NCI-H774 (cell line): ENCODE results near the gene MOSPD2.

Source experiments
- DNase-seq: peaks from one replicate; lab custom pipeline; 2025; lab: John Stamatoyannopoulos, UW

Gene MOSPD2

GRCh38 chrX:14915596-14915995 lies 42.4 kb downstream of the MOSPD2 start:
- no peak for DNase-seq

- DNase-seq, result no peak
These were observed 42.9 kb downstream of the MOSPD2 start for GRCh38 chrX:14916017-14916674.

- DNase-seq, result no peak
These were observed 46.2 kb downstream of the MOSPD2 start for GRCh38 chrX:14919407-14919806.

GRCh38 chrX:14920196-14920595 lies 47.0 kb downstream of the MOSPD2 start:
- DNase-seq, result no peak

- no peak for DNase-seq
These were observed 49.2 kb downstream of the MOSPD2 start for GRCh38 chrX:14922437-14922836.

GRCh38 chrX:14923761-14924160 lies 50.5 kb downstream of the MOSPD2 start:
- no peak for DNase-seq

- DNase-seq, result no peak
These were observed 53.2 kb downstream of the MOSPD2 start for GRCh38 chrX:14926471-14926870.

DNA sequence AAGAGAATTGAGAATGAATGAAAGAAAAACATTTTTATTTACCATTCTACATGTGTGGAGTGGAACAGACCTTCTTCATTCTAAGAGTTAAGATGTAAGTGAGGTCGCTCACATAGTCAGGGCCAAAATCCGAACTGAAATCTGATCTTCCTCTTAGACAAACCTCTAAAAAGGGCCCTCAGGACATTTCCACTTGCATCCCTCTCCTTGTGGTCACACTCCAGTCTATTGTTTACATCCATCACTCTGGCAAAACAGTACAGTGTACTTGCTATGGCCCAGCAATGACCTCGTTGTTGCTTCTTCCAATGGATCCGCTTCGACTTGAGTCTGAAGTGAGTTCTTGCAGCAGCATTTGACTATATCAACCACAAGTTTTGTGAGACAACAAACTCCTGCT lies 54.2 kb downstream of the MOSPD2 start:
- no peak for DNase-seq

DNA sequence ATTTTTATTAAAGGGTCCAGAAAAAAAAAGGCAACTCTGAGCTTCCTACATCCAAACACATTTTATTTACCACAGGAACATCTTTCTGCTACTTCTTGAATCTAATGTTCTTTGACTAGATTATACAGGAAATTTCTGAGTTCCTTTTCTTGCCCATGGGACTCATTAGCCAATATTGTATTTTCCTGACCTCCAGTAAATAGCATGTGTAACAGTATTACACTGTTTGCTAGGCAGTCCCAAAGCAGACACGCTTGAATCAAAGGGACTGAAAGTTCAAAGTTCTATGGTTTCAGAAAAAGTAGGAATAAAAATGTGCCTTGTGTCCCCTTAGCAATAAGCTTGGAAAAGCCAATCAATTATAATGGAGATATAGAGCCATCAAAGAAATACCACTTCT lies 57.4 kb downstream of the MOSPD2 start:
- DNase-seq, result no peak

DNA sequence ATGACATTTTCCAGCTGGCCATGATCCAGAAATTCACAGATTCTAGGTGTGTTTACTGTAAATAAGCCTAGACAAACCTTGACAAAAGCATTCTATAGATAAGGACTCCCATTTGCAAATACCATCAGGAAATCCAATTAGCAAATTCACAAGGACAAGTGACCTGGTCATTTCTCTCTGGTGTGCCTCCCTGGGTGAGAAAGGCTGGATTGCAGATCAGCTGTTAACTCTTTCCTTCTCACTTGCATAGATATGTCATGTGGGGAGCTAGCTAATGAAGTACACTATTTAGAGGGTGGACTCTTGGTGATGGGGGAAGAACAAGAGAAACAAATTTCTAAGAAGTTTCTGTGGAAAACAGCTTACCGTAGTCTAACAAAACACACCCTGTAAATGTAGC lies 58.9 kb downstream of the MOSPD2 start:
- DNase-seq, result no peak

DNA sequence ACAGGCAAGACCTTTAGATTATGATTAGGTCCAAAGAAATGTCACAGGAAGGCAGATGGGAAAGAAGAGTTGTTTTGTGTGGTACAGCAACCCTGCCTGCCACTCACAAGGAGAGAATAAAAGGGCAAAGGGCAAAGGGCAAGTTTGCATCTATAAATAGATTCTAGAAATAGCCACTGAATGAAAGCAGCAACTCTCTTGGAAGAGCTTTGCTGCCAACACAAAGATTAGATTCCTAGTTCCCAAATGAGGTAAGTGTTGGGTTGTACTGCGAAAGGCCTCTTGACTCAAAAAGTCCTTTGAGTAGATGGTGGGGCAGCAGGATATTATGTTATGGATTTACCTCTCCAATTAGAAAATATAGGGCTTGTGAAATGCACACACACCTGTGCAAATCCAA lies 61.2 kb downstream of the MOSPD2 start:
- no peak for DNase-seq

DNA sequence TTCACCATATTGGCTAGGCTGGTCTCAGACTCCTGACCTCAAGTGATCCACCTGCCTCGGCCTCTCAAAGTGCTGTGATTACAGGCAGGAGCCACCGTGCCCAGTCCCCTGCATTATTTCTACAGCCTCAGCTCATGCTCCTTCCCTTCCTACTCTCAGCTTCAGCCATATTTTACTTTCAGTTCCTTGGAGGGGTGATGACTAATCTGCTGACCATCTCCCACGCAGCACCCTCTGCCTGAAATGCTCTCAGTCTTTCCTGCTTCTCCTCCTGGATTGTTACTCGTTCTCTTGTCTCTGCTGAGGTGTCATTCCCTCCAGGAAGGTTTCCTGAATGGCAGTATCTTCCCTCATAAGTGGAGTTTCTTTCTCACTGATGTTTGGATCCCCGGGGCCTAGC lies 63.3 kb downstream of the MOSPD2 start:
- DNase-seq, result no peak

GRCh38 chrX:14939644-14940043 lies 66.4 kb downstream of the MOSPD2 start:
- DNase-seq, result no peak

- DNase-seq, result no peak
These were observed 68.1 kb downstream of the MOSPD2 start for GRCh38 chrX:14941301-14941700.

DNA sequence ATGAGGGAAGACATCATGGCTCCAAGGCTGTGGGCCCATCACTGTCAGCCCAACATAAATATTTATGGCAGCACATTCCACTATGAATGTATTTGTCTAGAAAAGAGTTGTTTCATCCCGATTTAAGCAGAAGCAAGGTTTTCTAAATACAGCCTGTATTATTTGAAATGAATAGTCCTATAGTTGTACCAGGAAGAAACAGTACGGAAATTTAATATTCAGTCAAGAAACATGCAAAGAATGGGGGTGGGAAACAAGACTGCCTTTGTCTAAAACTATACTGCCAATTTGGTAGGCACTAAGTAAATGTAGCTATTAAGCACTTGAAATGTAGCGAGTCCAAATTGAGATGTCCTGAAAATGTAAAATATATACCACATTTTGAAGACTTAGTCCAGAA lies 69.1 kb downstream of the MOSPD2 start:
- no peak for DNase-seq

- DNase-seq, result no peak
These were observed 70.7 kb downstream of the MOSPD2 start for GRCh38 chrX:14943962-14944361.

DNA sequence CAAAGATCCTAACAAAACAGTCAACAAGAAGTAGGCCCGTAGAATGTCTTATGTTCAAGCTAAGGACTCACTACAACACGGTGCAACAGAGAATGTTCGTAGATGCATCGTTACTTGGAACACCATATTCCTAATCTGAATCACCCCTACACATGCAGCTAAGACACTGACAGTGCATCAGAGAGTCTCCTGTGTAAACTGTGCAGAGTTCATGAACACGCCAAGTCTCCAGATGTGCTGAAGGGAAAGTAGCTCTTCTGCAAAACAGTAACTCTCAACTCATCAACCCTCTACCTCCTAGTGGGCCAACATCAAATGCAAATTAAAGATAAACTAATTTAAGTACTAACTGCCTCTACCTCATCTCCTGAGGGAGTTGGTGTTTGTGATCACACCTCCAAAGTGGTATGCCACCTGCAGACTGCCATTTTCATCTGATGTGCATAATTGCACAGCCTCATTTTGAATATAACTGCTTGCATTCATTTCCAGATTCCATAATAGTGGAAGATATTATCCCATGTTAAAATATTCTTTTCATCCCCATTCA lies 73.5 kb downstream of the MOSPD2 start:
- no peak for DNase-seq

DNA sequence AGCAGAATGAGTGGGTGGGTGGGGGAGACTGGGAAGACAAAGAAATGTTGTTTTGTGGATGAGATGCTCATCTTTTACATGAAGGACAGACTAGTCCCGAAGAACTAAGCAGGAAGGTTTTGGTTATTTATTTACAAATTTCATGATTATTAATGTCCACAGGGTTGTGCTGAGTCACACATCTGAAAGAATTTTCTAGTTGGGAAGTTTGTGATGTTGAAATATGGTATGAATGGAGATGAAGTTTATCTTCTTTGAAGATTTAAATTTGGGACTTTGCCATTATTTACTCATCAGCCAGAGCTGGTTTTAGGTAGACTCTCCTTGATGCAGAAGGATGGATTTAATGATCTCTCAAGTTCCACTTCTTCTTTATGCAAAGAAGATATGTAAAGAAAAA lies 75.5 kb downstream of the MOSPD2 start:
- DNase-seq, result no peak

DNA sequence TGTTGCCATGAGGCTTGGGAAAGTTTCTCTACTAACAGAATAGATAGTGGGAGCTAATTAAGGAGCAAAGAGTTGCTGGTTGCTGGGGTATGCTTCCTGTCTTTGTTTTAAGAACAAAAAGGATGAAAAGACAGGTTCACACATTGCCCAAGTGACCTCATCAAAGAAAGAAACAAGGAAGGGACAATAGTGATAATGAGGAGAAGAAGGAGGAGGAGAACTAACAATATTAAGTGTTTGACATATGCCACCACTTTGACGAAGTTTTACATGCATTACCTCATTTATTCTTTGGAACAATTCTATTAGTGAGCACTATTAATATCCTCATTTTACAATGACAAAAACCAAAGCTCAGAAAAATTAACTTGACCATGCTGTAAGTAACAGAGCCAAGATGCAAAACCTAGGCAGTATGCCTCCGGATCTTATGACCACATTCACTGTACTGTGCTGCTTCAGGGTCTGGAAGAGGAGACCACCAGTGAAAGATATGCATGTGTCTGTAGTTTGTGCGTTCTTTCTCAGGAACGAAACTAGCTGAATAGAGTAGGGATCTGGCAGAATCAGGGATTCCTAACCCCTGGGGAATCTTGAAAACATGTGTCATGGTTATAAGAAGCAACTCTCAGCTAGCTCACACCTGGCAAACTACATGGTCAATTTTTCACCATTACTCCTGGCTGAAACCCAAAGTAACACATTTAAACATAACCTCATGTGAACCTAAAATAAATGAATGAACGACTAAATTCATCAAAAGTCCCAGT lies 83.8 kb downstream of the MOSPD2 start:
- DNase-seq, result no peak

GRCh38 chrX:14963447-14964236 lies 90.4 kb downstream of the MOSPD2 start:
- DNase-seq, result no peak

DNA sequence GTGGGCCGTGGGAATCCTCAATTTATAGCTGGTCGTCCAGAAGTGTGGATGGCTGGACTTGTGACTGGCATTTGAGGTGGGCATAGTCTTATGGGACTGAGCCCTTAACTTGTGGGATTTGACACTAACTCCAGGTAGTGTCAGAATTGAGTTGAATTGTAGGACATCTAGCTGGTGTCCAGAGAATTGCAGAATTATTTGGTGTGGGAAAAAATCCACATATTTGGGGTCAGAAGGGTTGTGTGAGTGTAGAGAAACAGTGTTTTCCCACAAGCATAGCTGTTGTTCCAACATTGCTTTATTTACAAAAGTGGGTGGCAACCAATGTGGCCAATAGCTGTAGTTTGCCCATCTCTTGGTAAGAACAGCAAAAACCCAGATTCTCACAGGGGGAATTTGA lies 91.3 kb downstream of the MOSPD2 start:
- no peak for DNase-seq
